Measurements from ENCODE around the gene BPIFA1.

DNA sequence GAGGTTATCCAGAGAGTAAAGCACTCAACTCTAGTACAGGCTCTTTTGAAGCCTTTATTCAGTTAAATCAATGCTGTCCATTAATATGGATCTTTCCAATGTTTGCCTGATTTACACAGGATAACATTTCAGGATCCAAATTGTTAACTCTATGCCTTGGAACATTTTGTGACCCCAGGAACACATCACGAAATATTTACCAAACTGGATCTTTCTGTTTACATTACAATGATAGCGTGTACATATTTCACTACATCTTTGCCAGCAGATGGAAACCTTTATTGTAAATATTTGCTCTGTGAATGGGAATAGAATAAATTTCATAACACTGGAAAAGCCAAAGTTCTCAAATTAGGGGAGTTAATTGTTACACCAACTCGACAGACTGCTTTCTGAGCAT lies 44.3 kb upstream of the BPIFA1 start:
- no peak for TF ChIP-seq SP1 (IDR thresholded peaks at IDR 0.05)
- TF ChIP-seq TARDBP (IDR thresholded peaks at IDR 0.05): no peak
- TF ChIP-seq CTBP1 (IDR thresholded peaks at IDR 0.05; ENCODE audit: borderline replicate concordance): no peak
- TF ChIP-seq ARNT (IDR thresholded peaks at IDR 0.05): no peak
- no peak for TF ChIP-seq FOXK2 (IDR thresholded peaks at IDR 0.05)
- no peak for TF ChIP-seq LEF1 (IDR thresholded peaks at IDR 0.05; ENCODE audit: borderline replicate concordance)
- no peak for TF ChIP-seq FOXM1 (IDR thresholded peaks at IDR 0.05; ENCODE audit: borderline replicate concordance)
- TF ChIP-seq HDGF (IDR thresholded peaks at IDR 0.05; ENCODE audit: borderline replicate concordance): no peak
- TF ChIP-seq SUZ12 (IDR thresholded peaks at IDR 0.05): no peak
- no peak for TF ChIP-seq BHLHE40 (IDR thresholded peaks at IDR 0.05; ENCODE audit: borderline replicate concordance)
- TF ChIP-seq ZNF384 (IDR thresholded peaks at IDR 0.05): no peak
- no peak for TF ChIP-seq ELF4 (IDR thresholded peaks at IDR 0.05)
- TF ChIP-seq, protein P1, sequence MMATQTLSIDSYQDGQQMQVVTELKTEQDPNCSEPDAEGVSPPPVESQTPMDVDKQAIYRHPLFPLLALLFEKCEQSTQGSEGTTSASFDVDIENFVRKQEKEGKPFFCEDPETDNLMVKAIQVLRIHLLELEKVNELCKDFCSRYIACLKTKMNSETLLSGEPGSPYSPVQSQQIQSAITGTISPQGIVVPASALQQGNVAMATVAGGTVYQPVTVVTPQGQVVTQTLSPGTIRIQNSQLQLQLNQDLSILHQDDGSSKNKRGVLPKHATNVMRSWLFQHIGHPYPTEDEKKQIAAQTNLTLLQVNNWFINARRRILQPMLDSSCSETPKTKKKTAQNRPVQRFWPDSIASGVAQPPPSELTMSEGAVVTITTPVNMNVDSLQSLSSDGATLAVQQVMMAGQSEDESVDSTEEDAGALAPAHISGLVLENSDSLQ (IDR thresholded peaks at IDR 0.05): no peak

Data from HEK293T (cell line).